NCI-H446 treated with DMSO at 0.1 percent for 48 hours (cell line): ENCODE data around the gene C5orf47.
A peak's percentile ranks its signal among the peaks of the same experiment; 100 is the strongest.

Source experiments
- DNase-seq: peaks from one replicate; lab custom pipeline; 2025; lab: John Stamatoyannopoulos, UW

C5orf47 gene

GRCh38 chr5:173970878-173971650, 17.9 kb upstream of the C5orf47 start:
- no peak for DNase-seq

GRCh38 chr5:173971681-173972345, 17.2 kb upstream of the C5orf47 start:
- DNase-seq: no peak

- DNase-seq: no peak
These were observed 16.4 kb upstream of the C5orf47 start for GRCh38 chr5:173972607-173972924.

GRCh38 chr5:173972925-173973615, 15.9 kb upstream of the C5orf47 start:
- DNase-seq: peak; percentile 50

GRCh38 chr5:173973616-173973969, 15.4 kb upstream of the C5orf47 start:
- DNase-seq: no peak

- DNase-seq: no peak
These were observed 14.2 kb upstream of the C5orf47 start for GRCh38 chr5:173974688-173975239.

GRCh38 chr5:173981185-173981761, 7.7 kb upstream of the C5orf47 start:
- no peak for DNase-seq

- no peak for DNase-seq
These were observed 4.8 kb upstream of the C5orf47 start for GRCh38 chr5:173984218-173984617.

GRCh38 chr5:173989432-173990082, 587 bp downstream of the C5orf47 start:
- no peak for DNase-seq

GRCh38 chr5:173997331-173997730, 8.4 kb downstream of the C5orf47 start:
- no peak for DNase-seq

GRCh38 chr5:173998531-173998930, 9.6 kb downstream of the C5orf47 start:
- DNase-seq: no peak

- no peak for DNase-seq
These were observed 11.1 kb downstream of the C5orf47 start for GRCh38 chr5:174000076-174000475.

- DNase-seq: no peak
These were observed 14.8 kb downstream of the C5orf47 start for GRCh38 chr5:174003795-174004194.

- DNase-seq: no peak
These were observed 20.0 kb downstream of the C5orf47 start for GRCh38 chr5:174008922-174009321.

- no peak for DNase-seq
These were observed 21.4 kb downstream of the C5orf47 start for GRCh38 chr5:174010365-174010764.

- DNase-seq: no peak
These were observed 22.5 kb downstream of the C5orf47 start for GRCh38 chr5:174011441-174011840.

- DNase-seq: peak; percentile 12
These were observed 31.3 kb downstream of the C5orf47 start for GRCh38 chr5:174020069-174020927.

GRCh38 chr5:174020928-174021304, 31.9 kb downstream of the C5orf47 start:
- DNase-seq: no peak

GRCh38 chr5:174022384-174023095, 33.6 kb downstream of the C5orf47 start:
- DNase-seq: no peak

GRCh38 chr5:174030286-174030685, 41.3 kb downstream of the C5orf47 start:
- no peak for DNase-seq
